ENCODE measurements around the gene MAP6. TPM values are rescaled to one million over a fixed set of nuclear protein-coding genes. Genes with fewer than 3 reads are reported as not detected.

The MAP6 gene
- total and polyA plus RNA-seq, 10 donors, result 1.3 to 9.0 (median 2.3) TPM

- Histone ChIP-seq H3K36me3 (no peaks in the 10 kb centered on the region), H3K27ac (no peak overlapping the region), H3K27me3 (replicated peaks in 1 of 7) (no peaks in the 10 kb centered on the region), H3K9me3 (no peaks in the 10 kb centered on the region), H3K4me3 (no peak overlapping the region), H3K4me1 (peaks cover 0 to 22% (median 0%) of the 10 kb centered on the region in 6 donors)
- no peak for DNase-seq
- TF ChIP-seq CTCF (IDR thresholded peaks at IDR 0.05 in 8 of 11, conservative IDR thresholded peaks at IDR 0.05 in 3 of 11), result peak in 5 of 11 experiments; percentile 22 to 31 (median 31)
- TF ChIP-seq POLR2A (IDR thresholded peaks at IDR 0.05), result no peak
- intact Hi-C loops (cut with DNase I; ENCODE audit: low total_unique reads), result loop anchor here (10.0 kb wide), 1 partner anchor 53 kb away; no protein-coding TSS in a partner anchor
- 61 to 84% (median 72%) methylated on average over 4 of the region's 4 CpGs for WGBS, 5 donors
Observed at GRCh38 chr11:75597636-75598035, 71.2 kb downstream of the MAP6 start.

GRCh38 chr11:75596914-75597313 lies 71.9 kb downstream of the MAP6 start:
- Histone ChIP-seq H3K27me3 (replicated peaks in 1 of 7) (no peaks in the 10 kb centered on the region), H3K4me1 (peaks cover 0 to 25% (median 0%) of the 10 kb centered on the region in 6 donors), H3K36me3 (no peaks in the 10 kb centered on the region), H3K4me3 (no peak overlapping the region), H3K9me3 (no peaks in the 10 kb centered on the region), H3K27ac (peak overlapping the region in 4 of 8 donors; percentile 22 to 60 (median 36))
- TF ChIP-seq POLR2AphosphoS5 (IDR thresholded peaks at IDR 0.05), result no peak
- no peak for TF ChIP-seq POLR2A (IDR thresholded peaks at IDR 0.05)
- no peak for TF ChIP-seq CTCF (IDR thresholded peaks at IDR 0.05 in 8 of 11, conservative IDR thresholded peaks at IDR 0.05 in 3 of 11)
- 68 to 85% (median 74%) methylated on average over 4 of the region's 4 CpGs for WGBS, 5 donors
- intact Hi-C loops (cut with DNase I; ENCODE audit: low total_unique reads), result loop anchor here (10.0 kb wide), 1 partner anchor 52 kb away; no protein-coding TSS in a partner anchor
- DNase-seq, result no peak

GRCh38 chr11:75595429-75595828 lies 73.4 kb downstream of the MAP6 start:
- Histone ChIP-seq H3K27ac (peak overlapping the region in 4 of 8 donors; percentile 22 to 60 (median 36)), H3K4me1 (peaks cover 0 to 25% (median 0%) of the 10 kb centered on the region in 6 donors), H3K9me3 (no peaks in the 10 kb centered on the region), H3K4me3 (no peak overlapping the region), H3K36me3 (no peaks in the 10 kb centered on the region), H3K27me3 (replicated peaks in 1 of 7) (no peaks in the 10 kb centered on the region)
- 33 to 75% (median 43%) methylated on average over 2 of the region's 2 CpGs for WGBS, 5 donors
- TF ChIP-seq CTCF (IDR thresholded peaks at IDR 0.05 in 8 of 11, conservative IDR thresholded peaks at IDR 0.05 in 3 of 11), result no peak
- no peak for TF ChIP-seq POLR2A (IDR thresholded peaks at IDR 0.05)
- TF ChIP-seq POLR2AphosphoS5 (IDR thresholded peaks at IDR 0.05), result no peak
- intact Hi-C loops (cut with DNase I; ENCODE audit: low total_unique reads), result loop anchor here (10.0 kb wide), 1 partner anchor 51 kb away; no protein-coding TSS in a partner anchor
- no peak for DNase-seq

GRCh38 chr11:75594211-75594610 lies 74.6 kb downstream of the MAP6 start:
- intact Hi-C loops (cut with DNase I; ENCODE audit: low total_unique reads), result loop anchor here (10.0 kb wide), 1 partner anchor 49 kb away; no protein-coding TSS in a partner anchor
- 83 to 87% (median 86%) methylated on average over 6 of the region's 6 CpGs for WGBS, 5 donors
- DNase-seq, result no peak

More at GRCh38 chr11:75594211-75594610, 74.6 kb downstream of the MAP6 start:
- Histone ChIP-seq H3K27me3 (replicated peaks in 1 of 7) (no peaks in the 10 kb centered on the region), H3K9me3 (no peaks in the 10 kb centered on the region), H3K27ac (no peak overlapping the region), H3K4me3 (no peak overlapping the region), H3K4me1 (peaks cover 0 to 25% (median 0%) of the 10 kb centered on the region in 6 donors), H3K36me3 (no peaks in the 10 kb centered on the region)
- TF ChIP-seq POLR2AphosphoS5 (IDR thresholded peaks at IDR 0.05), result no peak
- TF ChIP-seq CTCF (IDR thresholded peaks at IDR 0.05 in 8 of 11, conservative IDR thresholded peaks at IDR 0.05 in 3 of 11), result no peak
- no peak for TF ChIP-seq POLR2A (IDR thresholded peaks at IDR 0.05)

Measured in spleen (tissue), 11 donors.